Left forelimb (tissue), 1 donor: ENCODE results near the gene ZNF425.
"Not testable (repeated sequence)": the region's sequence is repeated elsewhere in the genome, so short reads cannot be mapped to it uniquely, and the experiment has no call there.

Experiments used
- DNase-seq: peaks from one replicate; pipeline ENCODE4 v3.0.0-alpha.2; 2018; ENCODE audit warnings: low spot score

Gene ZNF425

GRCh38 chr7:149130572-149131198, 4.6 kb upstream of the ZNF425 start:
- no peak for DNase-seq

GRCh38 chr7:149126662-149127266, 640 bp upstream of the ZNF425 start:
- DNase-seq: peak; percentile 80

- no peak for DNase-seq
Measured at GRCh38 chr7:149125189-149125862, 798 bp downstream of the ZNF425 start.

- DNase-seq: no peak
Measured at GRCh38 chr7:149109969-149110368, 16.2 kb downstream of the ZNF425 start.

GRCh38 chr7:149104749-149105148, 21.4 kb downstream of the ZNF425 start:
- no peak for DNase-seq

GRCh38 chr7:149104214-149104613, 21.9 kb downstream of the ZNF425 start:
- no peak for DNase-seq

- no peak for DNase-seq
Measured at GRCh38 chr7:149103424-149103823, 22.7 kb downstream of the ZNF425 start.

GRCh38 chr7:149102666-149103065, 23.5 kb downstream of the ZNF425 start:
- DNase-seq: no peak

GRCh38 chr7:149100821-149101220, 25.3 kb downstream of the ZNF425 start:
- DNase-seq: no peak

- DNase-seq: no peak
Measured at GRCh38 chr7:149099058-149099457, 27.1 kb downstream of the ZNF425 start.

GRCh38 chr7:149097088-149097487, 29.0 kb downstream of the ZNF425 start:
- DNase-seq: no peak

- no peak for DNase-seq
Measured at GRCh38 chr7:149093228-149093627, 32.9 kb downstream of the ZNF425 start.

GRCh38 chr7:149092244-149092643, 33.9 kb downstream of the ZNF425 start:
- DNase-seq: not testable (repeated sequence)

- DNase-seq: peak; percentile 94
Measured at GRCh38 chr7:149090397-149091195, 35.5 kb downstream of the ZNF425 start, which contains the start of gene ZNF786. Gene ZNF786 (minus strand): TSS chr7:149090718. CDS start chr7:149090640, 78 bp downstream.

- DNase-seq: no peak
Measured at GRCh38 chr7:149087376-149087775, 38.7 kb downstream of the ZNF425 start.

- no peak for DNase-seq
Measured at GRCh38 chr7:149085866-149086265, 40.3 kb downstream of the ZNF425 start.

- DNase-seq: no peak
Measured at GRCh38 chr7:149084407-149084806, 41.7 kb downstream of the ZNF425 start.

GRCh38 chr7:149081914-149082313, 44.2 kb downstream of the ZNF425 start:
- no peak for DNase-seq

- DNase-seq: no peak
Measured at GRCh38 chr7:149077594-149077993, 48.5 kb downstream of the ZNF425 start.

- DNase-seq: no peak
Measured at GRCh38 chr7:149075286-149075685, 50.8 kb downstream of the ZNF425 start.

GRCh38 chr7:149074116-149074885, 51.8 kb downstream of the ZNF425 start:
- no peak for DNase-seq

GRCh38 chr7:149072438-149072775, 53.7 kb downstream of the ZNF425 start:
- DNase-seq: no peak
